DND-41 (cell line): Measurements from ENCODE around the gene PGM1.

ENCODE experiments used
- ATAC-seq: fragments of 200-7000 bp; cut with Tn5 transposase; 3 replicates; pipeline ENCODE4 v1.9.1; 2021; ENCODE audit warnings: low read depth; ENCODE audit not compliant: insufficient read depth
- DNase-seq: peaks from one replicate; pipeline ENCODE4 v3.0.0-alpha.2; 2020
- H2AFZ ChIP-seq: 2 replicates; pipeline ENCODE4 v1.6.0; 2012; ENCODE audit warnings: low read depth, low read length
- H3K27ac ChIP-seq: 2 replicates; pipeline ENCODE4 v1.5.1; 2012; ENCODE audit warnings: low read length, inconsistent platforms
- H3K27me3 ChIP-seq: fragments of 200-600 bp; sonication (generic); 2 replicates; pipeline ENCODE4 v1.6.0; 2012; ENCODE audit warnings: low read length, mild to moderate bottlenecking, inconsistent platforms; ENCODE audit not compliant: insufficient read depth, poor library complexity
- H3K36me3 ChIP-seq: 2 replicates; pipeline ENCODE4 v1.5.1; 2012; ENCODE audit warnings: low read length, inconsistent platforms; ENCODE audit not compliant: insufficient read depth
- H3K4me1 ChIP-seq: 2 replicates; pipeline ENCODE4 v1.5.1; 2012; ENCODE audit warnings: mild to moderate bottlenecking, low read length; ENCODE audit not compliant: insufficient read depth
- H3K4me2 ChIP-seq: 2 replicates; pipeline ENCODE4 v1.6.0; 2012; ENCODE audit warnings: mild to moderate bottlenecking, moderate library complexity, low read length, inconsistent platforms; ENCODE audit not compliant: insufficient read depth
- H3K4me3 ChIP-seq, 2 experiments: fragments of 200-600 bp in 1 of 2; shearing (Covaris generic) in 1 of 2; 2 replicates each; pipeline ENCODE4 v1.5.1; 2012 to 2016; ENCODE audit warnings: inconsistent platforms in 2 of 2, low read length in 2 of 2, mild to moderate bottlenecking in 2 of 2, low read depth in 1 of 2, moderate library complexity in 1 of 2
- H3K79me2 ChIP-seq: 2 replicates; pipeline ENCODE4 v1.6.0; 2012; ENCODE audit warnings: low read length, inconsistent platforms; ENCODE audit not compliant: insufficient read depth
- H3K9ac ChIP-seq: 2 replicates; pipeline ENCODE4 v1.6.0; 2012; ENCODE audit warnings: low read depth, mild to moderate bottlenecking, inconsistent platforms, low read length, moderate library complexity
- H3K9me3 ChIP-seq: 2 replicates; pipeline ENCODE4 v1.5.1; 2012; ENCODE audit warnings: low read length, moderate library complexity, mild to moderate bottlenecking, inconsistent platforms; ENCODE audit not compliant: insufficient read depth, severe bottlenecking
- H4K20me1 ChIP-seq: 2 replicates; pipeline ENCODE4 v1.6.0; 2012; ENCODE audit warnings: low read length; ENCODE audit not compliant: insufficient read depth
- EZH2 ChIP-seq: IDR thresholded peaks from 3 replicates; pipeline ENCODE4 v1.6.1; 2012; ENCODE audit warnings: borderline replicate concordance, low read depth, mild to moderate bottlenecking, moderate library complexity, low read length, inconsistent platforms; ENCODE audit not compliant: severe bottlenecking
- TF ChIP-seq, protein P1 (sequence below): IDR thresholded peaks from 2 replicates; pipeline ENCODE4 v1.5.1; 2012; ENCODE audit warnings: borderline replicate concordance, low read length, moderate library complexity, mild to moderate bottlenecking; ENCODE audit not compliant: poor library complexity, severe bottlenecking; ENCODE audit errors: extremely low read depth

Gene PGM1

DNA sequence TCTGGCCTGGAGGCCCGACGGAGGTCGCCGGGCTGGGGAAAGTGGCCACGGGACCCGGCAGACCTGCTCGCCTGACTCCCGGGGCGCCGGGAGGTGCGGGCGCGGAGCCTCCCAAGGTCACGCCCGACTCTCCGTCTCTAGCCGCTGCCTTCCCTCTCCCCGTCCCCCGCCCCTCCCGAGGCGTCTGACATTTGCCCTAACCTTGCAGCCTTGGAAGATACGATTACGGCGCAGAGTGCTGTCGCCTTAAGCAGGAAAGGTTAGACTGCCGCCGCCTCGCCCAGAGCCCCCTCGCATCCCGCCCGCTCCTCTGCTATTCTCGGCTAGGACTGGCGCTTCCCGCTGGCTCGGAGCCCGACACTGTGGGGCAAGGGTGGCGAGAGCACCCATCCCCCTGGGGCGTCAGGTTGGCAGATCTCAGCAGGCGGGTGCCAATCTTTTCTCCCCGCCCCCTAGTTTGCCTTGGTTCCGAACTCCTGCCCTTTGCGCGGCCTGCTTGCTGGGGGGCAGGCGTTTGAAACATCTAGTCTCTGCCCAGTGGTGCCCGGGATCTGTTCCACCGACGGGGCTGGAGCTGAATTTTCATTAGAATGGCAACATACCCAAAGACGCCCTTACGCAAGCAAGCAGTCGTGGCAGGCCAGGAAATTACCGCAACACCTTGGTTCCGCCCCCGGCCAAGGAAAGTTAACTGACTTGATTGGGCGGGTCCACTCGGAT is 835 bp downstream of the PGM1 start:
- H4K20me1 ChIP-seq: peaks cover 3% of the 10 kb centered on the region; the same call in 1 of the 2 replicates
- TF ChIP-seq, protein P1, sequence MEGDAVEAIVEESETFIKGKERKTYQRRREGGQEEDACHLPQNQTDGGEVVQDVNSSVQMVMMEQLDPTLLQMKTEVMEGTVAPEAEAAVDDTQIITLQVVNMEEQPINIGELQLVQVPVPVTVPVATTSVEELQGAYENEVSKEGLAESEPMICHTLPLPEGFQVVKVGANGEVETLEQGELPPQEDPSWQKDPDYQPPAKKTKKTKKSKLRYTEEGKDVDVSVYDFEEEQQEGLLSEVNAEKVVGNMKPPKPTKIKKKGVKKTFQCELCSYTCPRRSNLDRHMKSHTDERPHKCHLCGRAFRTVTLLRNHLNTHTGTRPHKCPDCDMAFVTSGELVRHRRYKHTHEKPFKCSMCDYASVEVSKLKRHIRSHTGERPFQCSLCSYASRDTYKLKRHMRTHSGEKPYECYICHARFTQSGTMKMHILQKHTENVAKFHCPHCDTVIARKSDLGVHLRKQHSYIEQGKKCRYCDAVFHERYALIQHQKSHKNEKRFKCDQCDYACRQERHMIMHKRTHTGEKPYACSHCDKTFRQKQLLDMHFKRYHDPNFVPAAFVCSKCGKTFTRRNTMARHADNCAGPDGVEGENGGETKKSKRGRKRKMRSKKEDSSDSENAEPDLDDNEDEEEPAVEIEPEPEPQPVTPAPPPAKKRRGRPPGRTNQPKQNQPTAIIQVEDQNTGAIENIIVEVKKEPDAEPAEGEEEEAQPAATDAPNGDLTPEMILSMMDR: no peak
- no peak for TF ChIP-seq EZH2
- peaks cover 13% of the 10 kb centered on the region for H3K79me2 ChIP-seq
- H3K4me2 ChIP-seq: peak overlapping the region; percentile 81
- H3K36me3 ChIP-seq: no peaks in the 10 kb centered on the region; the same call in 1 of the 2 replicates
- peak overlapping the region; percentile 77 for H2AFZ ChIP-seq
- H3K9ac ChIP-seq: peak overlapping the region; percentile 64
- H3K4me1 ChIP-seq: peaks cover 32% of the 10 kb centered on the region
- H3K27ac ChIP-seq: peak overlapping the region; percentile 55
- H3K9me3 ChIP-seq: no peaks in the 10 kb centered on the region
- DNase-seq (peak; percentile 68), ATAC-seq (peak; percentile 71)
- no peaks in the 10 kb centered on the region for H3K27me3 ChIP-seq
- H3K4me3 ChIP-seq: peak overlapping the region; percentile 35 to 99

DNA sequence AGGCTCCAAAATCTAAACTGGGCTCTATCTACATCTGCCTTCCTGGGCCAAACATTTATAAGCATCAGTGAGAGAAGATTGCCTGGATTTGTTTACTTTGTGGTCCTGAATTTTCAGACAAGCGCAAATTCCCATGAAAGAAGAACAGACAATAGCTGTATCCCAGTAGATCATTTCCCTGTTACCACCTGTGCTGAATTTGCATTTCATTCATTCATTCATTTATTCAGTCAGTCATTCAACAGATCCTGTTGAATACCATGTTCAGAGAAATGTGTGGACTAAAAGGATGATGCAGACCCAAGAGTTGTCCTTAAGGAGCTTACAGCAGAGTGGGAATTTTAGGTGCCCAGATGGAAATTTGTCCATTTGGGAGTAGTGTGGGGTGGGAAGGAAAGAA is 2.2 kb downstream of the PGM1 start:
- H4K20me1 ChIP-seq: peaks cover 3% of the 10 kb centered on the region; the same call in 1 of the 2 replicates
- no peak overlapping the region for H3K27ac ChIP-seq
- H3K9me3 ChIP-seq: no peaks in the 10 kb centered on the region
- ATAC-seq (no peak), DNase-seq (no peak)
- H2AFZ ChIP-seq: no peak overlapping the region
- H3K4me3 ChIP-seq: no peak overlapping the region
- H3K4me2 ChIP-seq: peak overlapping the region; percentile 81; the same call in 1 of the 2 replicates
- peaks cover 32% of the 10 kb centered on the region for H3K4me1 ChIP-seq
- no peaks in the 10 kb centered on the region; the same call in 1 of the 2 replicates for H3K36me3 ChIP-seq
- H3K79me2 ChIP-seq: peaks cover 13% of the 10 kb centered on the region
- H3K27me3 ChIP-seq: no peaks in the 10 kb centered on the region
- TF ChIP-seq, protein P1: no peak
- TF ChIP-seq EZH2: no peak
- no peak overlapping the region for H3K9ac ChIP-seq

DNA sequence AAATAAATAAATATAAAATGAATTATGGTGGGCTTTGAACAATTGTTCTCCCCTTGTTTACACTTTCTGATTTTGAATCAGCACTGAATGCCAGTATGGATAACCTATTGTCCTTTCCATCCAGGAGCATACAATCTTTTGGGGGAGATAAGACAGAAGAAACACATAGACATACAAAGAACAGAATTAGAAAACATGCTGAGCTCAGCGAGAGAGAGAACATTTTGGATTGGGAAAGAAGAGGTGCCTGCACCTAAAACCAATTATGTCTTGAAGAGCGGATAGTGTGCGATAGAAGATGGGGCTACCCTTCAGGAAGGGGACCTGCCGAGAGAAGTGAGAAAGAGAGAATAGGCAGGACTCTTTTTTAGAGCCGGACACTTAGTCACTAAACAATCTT is 6.6 kb downstream of the PGM1 start:
- no peaks in the 10 kb centered on the region for H3K27me3 ChIP-seq
- H3K9ac ChIP-seq: no peak overlapping the region
- peaks cover 8% of the 10 kb centered on the region for H3K79me2 ChIP-seq
- no peaks in the 10 kb centered on the region for H3K9me3 ChIP-seq
- H2AFZ ChIP-seq: no peak overlapping the region
- no peaks in the 10 kb centered on the region; the same call in 1 of the 2 replicates for H3K36me3 ChIP-seq
- H3K4me2 ChIP-seq: no peak overlapping the region
- peaks cover 7% of the 10 kb centered on the region for H3K4me1 ChIP-seq
- no peak for DNase-seq
- H3K4me3 ChIP-seq: no peak overlapping the region
- peaks cover 3% of the 10 kb centered on the region; the same call in 1 of the 2 replicates for H4K20me1 ChIP-seq
- ATAC-seq: no peak
- no peak for TF ChIP-seq EZH2
- TF ChIP-seq, protein P1: no peak
- no peak overlapping the region for H3K27ac ChIP-seq
